Astrocyte (in vitro differentiated cells and primary cell): ENCODE results near the gene INAVA. TPM values are rescaled to one million over a fixed set of nuclear protein-coding genes. Genes with fewer than 3 reads are reported as not detected.

ENCODE experiments used
- DNase-seq: peaks from one replicate; pipeline ENCODE4 v3.0.0-alpha.2; 2010; ENCODE audit warnings: low read depth
- FAIRE-seq: peaks from 2 replicates; lab custom pipeline; 2011; peaks lifted over from hg19 to GRCh38; lab: Jason Lieb, UNC
- H2AFZ ChIP-seq: 2 replicates; pipeline ENCODE4 v1.6.0; 2012; ENCODE audit warnings: low read depth, low read length, inconsistent platforms
- H3K27ac ChIP-seq: 2 replicates; pipeline ENCODE4 v1.5.1; 2011; ENCODE audit warnings: low read depth, low read length, inconsistent platforms
- H3K27me3 ChIP-seq: 2 replicates; pipeline ENCODE4 v1.6.0; 2011; ENCODE audit warnings: low read length, inconsistent platforms; ENCODE audit not compliant: insufficient read depth
- H3K36me3 ChIP-seq: 2 replicates; pipeline ENCODE4 v1.5.1; 2011; ENCODE audit warnings: low read length, inconsistent platforms; ENCODE audit not compliant: insufficient read depth
- H3K4me1 ChIP-seq: 2 replicates; pipeline ENCODE4 v1.5.1; 2011; ENCODE audit warnings: low read length, inconsistent platforms; ENCODE audit not compliant: insufficient read depth
- H3K4me2 ChIP-seq: 2 replicates; pipeline ENCODE4 v1.6.0; 2012; ENCODE audit warnings: low read length, inconsistent platforms
- H3K4me3 ChIP-seq: 2 replicates; pipeline ENCODE4 v1.5.1; 2011; ENCODE audit warnings: low read depth, mild to moderate bottlenecking, low read length, inconsistent platforms; ENCODE audit not compliant: insufficient read depth
- H3K79me2 ChIP-seq: 2 replicates; pipeline ENCODE4 v1.6.0; 2012; ENCODE audit warnings: mild to moderate bottlenecking, low read length, inconsistent platforms; ENCODE audit not compliant: insufficient read depth
- H3K9ac ChIP-seq: 2 replicates; pipeline ENCODE4 v1.6.0; 2012; ENCODE audit warnings: mild to moderate bottlenecking, low read length, inconsistent platforms
- H3K9me3 ChIP-seq: 2 replicates; pipeline ENCODE4 v1.5.1; 2012; ENCODE audit warnings: low read depth, mild to moderate bottlenecking, low read length, inconsistent platforms; ENCODE audit not compliant: insufficient read depth
- H4K20me1 ChIP-seq: 2 replicates; pipeline ENCODE4 v1.6.0; 2012; ENCODE audit warnings: low read length, inconsistent platforms; ENCODE audit not compliant: insufficient read depth
- H3K27ac Mint-ChIP-seq: one replicate; pipeline ENCODE4 v1.8.0; 2021; ENCODE audit warnings: mild to moderate bottlenecking, mixed read lengths; ENCODE audit not compliant: unreplicated experiment
- H3K27me3 Mint-ChIP-seq: one replicate; pipeline ENCODE4 v1.8.0; 2021; ENCODE audit warnings: low read depth, mixed read lengths; ENCODE audit not compliant: unreplicated experiment
- H3K36me3 Mint-ChIP-seq: one replicate; pipeline ENCODE4 v1.8.0; 2021; ENCODE audit warnings: low read depth, mixed read lengths; ENCODE audit not compliant: unreplicated experiment
- H3K4me1 Mint-ChIP-seq: one replicate; pipeline ENCODE4 v1.8.0; 2021; ENCODE audit warnings: low read depth, mixed read lengths; ENCODE audit not compliant: unreplicated experiment
- H3K4me3 Mint-ChIP-seq: one replicate; pipeline ENCODE4 v1.8.0; 2021; ENCODE audit warnings: mild to moderate bottlenecking, moderate library complexity, mixed read lengths; ENCODE audit not compliant: unreplicated experiment
- H3K9me3 Mint-ChIP-seq: one replicate; pipeline ENCODE4 v1.8.0; 2021; ENCODE audit warnings: mild to moderate bottlenecking, mixed read lengths; ENCODE audit not compliant: unreplicated experiment
- EZH2 ChIP-seq: IDR thresholded peaks from 2 replicates; pipeline ENCODE4 v1.6.1; 2012; ENCODE audit warnings: mild to moderate bottlenecking, low read length, inconsistent platforms; ENCODE audit not compliant: insufficient read depth
- total RNA-seq: library from RNA; stranded (reverse); gene quantifications from 2 replicates; pipeline ENCODE4 v1.2.1, GENCODE V29; 2021
- TF ChIP-seq, protein P1 (sequence below): IDR thresholded peaks from 2 replicates; pipeline ENCODE4 v1.5.1; 2011; ENCODE audit warnings: low read depth, mild to moderate bottlenecking, inconsistent platforms, low read length, moderate library complexity; ENCODE audit not compliant: insufficient read depth

Gene INAVA
- total RNA-seq, 1 donor from 2014 or later = 10.3 TPM

DNA sequence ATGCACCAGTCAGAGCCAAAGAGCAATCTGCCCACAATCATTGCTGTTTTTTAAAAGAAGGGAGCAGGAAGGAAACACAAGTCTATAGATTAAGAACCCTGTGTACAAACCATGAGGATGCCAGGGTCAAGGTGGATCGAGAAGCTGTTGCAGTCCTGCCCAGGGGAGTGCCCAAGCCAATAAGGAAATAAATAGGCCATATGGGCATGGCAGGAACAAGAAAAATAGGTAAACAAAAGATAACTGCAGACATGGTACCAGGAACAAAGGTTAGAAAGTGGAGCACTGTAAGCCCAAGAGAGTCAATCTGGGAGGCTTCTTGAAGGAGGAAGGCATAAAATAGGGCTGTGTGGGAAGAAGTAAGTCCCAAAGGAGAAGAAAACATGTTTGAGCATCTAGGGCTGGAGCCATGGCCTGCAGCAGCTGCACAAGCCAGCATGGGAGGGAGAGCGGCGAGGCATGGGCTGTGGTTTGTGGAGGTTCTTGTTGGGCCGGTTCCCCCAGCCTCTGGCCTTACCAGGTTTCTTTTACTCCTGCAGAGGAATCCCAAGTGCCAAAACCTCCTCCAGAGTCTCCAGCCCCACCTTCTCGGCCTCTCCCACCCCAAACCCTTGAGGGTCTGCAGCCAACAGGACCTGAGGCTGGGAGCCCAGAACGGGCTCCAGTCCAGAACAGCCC is 13.6 kb downstream of the INAVA start:
- Histone ChIP-seq H4K20me1 (no peaks in the 10 kb centered on the region), H3K9me3 (no peaks in the 10 kb centered on the region), H3K4me2 (no peak overlapping the region), H3K4me1 (no peaks in the 10 kb centered on the region), H2AFZ (no peak overlapping the region), H3K79me2 (no peaks in the 10 kb centered on the region), H3K27me3 (no peaks in the 10 kb centered on the region), H3K27ac (no peak overlapping the region), H3K9ac (no peak overlapping the region), H3K4me3 (no peak overlapping the region), H3K36me3 (no peaks in the 10 kb centered on the region)
- H3K4me3 Mint-ChIP-seq = no peak overlapping the region
- peaks cover 11% of the 10 kb centered on the region for H3K36me3 Mint-ChIP-seq
- H3K27me3 Mint-ChIP-seq = no peaks in the 10 kb centered on the region
- TF ChIP-seq EZH2 = no peak
- TF ChIP-seq, protein P1, sequence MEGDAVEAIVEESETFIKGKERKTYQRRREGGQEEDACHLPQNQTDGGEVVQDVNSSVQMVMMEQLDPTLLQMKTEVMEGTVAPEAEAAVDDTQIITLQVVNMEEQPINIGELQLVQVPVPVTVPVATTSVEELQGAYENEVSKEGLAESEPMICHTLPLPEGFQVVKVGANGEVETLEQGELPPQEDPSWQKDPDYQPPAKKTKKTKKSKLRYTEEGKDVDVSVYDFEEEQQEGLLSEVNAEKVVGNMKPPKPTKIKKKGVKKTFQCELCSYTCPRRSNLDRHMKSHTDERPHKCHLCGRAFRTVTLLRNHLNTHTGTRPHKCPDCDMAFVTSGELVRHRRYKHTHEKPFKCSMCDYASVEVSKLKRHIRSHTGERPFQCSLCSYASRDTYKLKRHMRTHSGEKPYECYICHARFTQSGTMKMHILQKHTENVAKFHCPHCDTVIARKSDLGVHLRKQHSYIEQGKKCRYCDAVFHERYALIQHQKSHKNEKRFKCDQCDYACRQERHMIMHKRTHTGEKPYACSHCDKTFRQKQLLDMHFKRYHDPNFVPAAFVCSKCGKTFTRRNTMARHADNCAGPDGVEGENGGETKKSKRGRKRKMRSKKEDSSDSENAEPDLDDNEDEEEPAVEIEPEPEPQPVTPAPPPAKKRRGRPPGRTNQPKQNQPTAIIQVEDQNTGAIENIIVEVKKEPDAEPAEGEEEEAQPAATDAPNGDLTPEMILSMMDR = no peak
- H3K4me1 Mint-ChIP-seq = peaks cover 9% of the 10 kb centered on the region
- H3K27ac Mint-ChIP-seq = no peak overlapping the region
- no peaks in the 10 kb centered on the region for H3K9me3 Mint-ChIP-seq
- DNase-seq = no peak
- FAIRE-seq = no peak

- Histone ChIP-seq H3K4me3 (no peak overlapping the region), H2AFZ (no peak overlapping the region), H3K27me3 (no peaks in the 10 kb centered on the region), H3K9me3 (no peaks in the 10 kb centered on the region), H3K36me3 (no peaks in the 10 kb centered on the region), H3K9ac (no peak overlapping the region), H3K79me2 (no peaks in the 10 kb centered on the region), H4K20me1 (no peaks in the 10 kb centered on the region), H3K4me2 (no peak overlapping the region), H3K4me1 (no peaks in the 10 kb centered on the region), H3K27ac (no peak overlapping the region)
- peaks cover 11% of the 10 kb centered on the region for H3K36me3 Mint-ChIP-seq
- no peak overlapping the region for H3K27ac Mint-ChIP-seq
- no peaks in the 10 kb centered on the region for H3K9me3 Mint-ChIP-seq
- FAIRE-seq = no peak
- H3K4me1 Mint-ChIP-seq = peaks cover 9% of the 10 kb centered on the region
- no peak overlapping the region for H3K4me3 Mint-ChIP-seq
- TF ChIP-seq, protein P1 = no peak
- TF ChIP-seq EZH2 = no peak
- no peaks in the 10 kb centered on the region for H3K27me3 Mint-ChIP-seq
- DNase-seq = no peak
Measured at GRCh38 chr1:200909071-200909470, 14.4 kb downstream of the INAVA start.

- Histone ChIP-seq H3K27ac (no peak overlapping the region), H3K4me3 (no peak overlapping the region), H3K4me1 (no peaks in the 10 kb centered on the region), H3K9me3 (no peaks in the 10 kb centered on the region), H3K9ac (no peak overlapping the region), H3K36me3 (no peaks in the 10 kb centered on the region), H3K4me2 (no peak overlapping the region), H3K79me2 (no peaks in the 10 kb centered on the region), H2AFZ (no peak overlapping the region), H4K20me1 (no peaks in the 10 kb centered on the region), H3K27me3 (no peaks in the 10 kb centered on the region)
- H3K27me3 Mint-ChIP-seq = no peaks in the 10 kb centered on the region
- no peak for DNase-seq
- H3K4me3 Mint-ChIP-seq = no peak overlapping the region
- TF ChIP-seq, protein P1 = no peak
- no peak for TF ChIP-seq EZH2
- H3K27ac Mint-ChIP-seq = no peak overlapping the region
- no peaks in the 10 kb centered on the region for H3K9me3 Mint-ChIP-seq
- no peak for FAIRE-seq
- H3K4me1 Mint-ChIP-seq = peaks cover 9% of the 10 kb centered on the region
- H3K36me3 Mint-ChIP-seq = peaks cover 11% of the 10 kb centered on the region
Measured at GRCh38 chr1:200909757-200910239, 15.1 kb downstream of the INAVA start.
